Lung (tissue), 12 donors: ENCODE measurements around the gene SLC6A9. TPM values are rescaled to one million over a fixed set of nuclear protein-coding genes. Genes with fewer than 3 reads are reported as not detected.

Experiments
- ATAC-seq: fragments of 200-7000 bp; cut with Tn5 transposase; one replicate; pipeline ENCODE4 v1.9.1; 2020; ENCODE audit warnings: moderate number of reproducible peaks; ENCODE audit not compliant: insufficient read depth, low FRiP score
- DNase-seq, 3 donors: peaks; one replicate each; pipeline ENCODE4 v3.0.0-alpha.2; 2013 to 2017
- H3K27ac ChIP-seq, 2 donors: one replicate each; pipeline ENCODE4 v1.5.1; 2013; ENCODE audit warnings: mild to moderate bottlenecking in 2 of 2, moderate library complexity in 2 of 2, control low read depth in 1 of 2, inconsistent platforms in 1 of 2, low read depth in 1 of 2, low read length in 1 of 2
- H3K27me3 ChIP-seq, 3 donors: one replicate each; pipeline ENCODE4 v1.5.1; 2013; ENCODE audit warnings: low read length in 2 of 3; ENCODE audit not compliant: control insufficient read depth in 3 of 3, insufficient read depth in 3 of 3
- H3K36me3 ChIP-seq, 4 donors: one replicate each; pipeline ENCODE4 v1.5.1; 2013; ENCODE audit warnings: low read length in 4 of 4, mild to moderate bottlenecking in 1 of 4, moderate library complexity in 1 of 4; ENCODE audit not compliant: control insufficient read depth in 4 of 4, insufficient read depth in 4 of 4
- H3K4me1 ChIP-seq, 5 donors: one replicate each; pipeline ENCODE4 v1.5.1; 2013; ENCODE audit warnings: low read length in 5 of 5, mild to moderate bottlenecking in 2 of 5, moderate library complexity in 1 of 5; ENCODE audit not compliant: control insufficient read depth in 5 of 5, insufficient read depth in 5 of 5
- H3K4me3 ChIP-seq: one replicate; pipeline ENCODE4 v1.5.1; 2013; ENCODE audit warnings: mild to moderate bottlenecking, control low read depth, moderate library complexity
- H3K9ac ChIP-seq, 2 donors: one replicate each; pipeline ENCODE4 v1.5.1; 2013; ENCODE audit warnings: low read length in 2 of 2, control low read depth in 1 of 2; ENCODE audit not compliant: insufficient read depth in 1 of 2
- H3K9me3 ChIP-seq, 4 donors: one replicate each; pipeline ENCODE4 v1.5.1; 2013; ENCODE audit warnings: low read length in 3 of 4, mild to moderate bottlenecking in 1 of 4, moderate library complexity in 1 of 4; ENCODE audit not compliant: control insufficient read depth in 4 of 4, insufficient read depth in 3 of 4
- WGBS, 2 donors: extraction: QIAGEN DNeasy Blood & Tissue Kit; methylation state at CpG; one replicate each; pipeline ENCODE4 v1.1.7; 2013; 5-methylcytosine and 5-hydroxymethylcytosine counted together
- polyA plus RNA-seq, 2 donors: library from polyadenylated mRNA; stranded (reverse); fragments of 200-250 nt; gene quantifications; one replicate each; pipeline ENCODE4 v1.2.1, GENCODE V29; 2013
- total RNA-seq, 2 donors: library from RNA; depleted of rRNA in 1 of 2; stranded (reverse); fragments of >200 nt in 1 of 2; gene quantifications; one replicate each; pipeline ENCODE4 v1.2.1, GENCODE V29; 2014 to 2021
- TF ChIP-seq, protein P1 (sequence below): IDR thresholded peaks from 2 replicates; pipeline ENCODE4 v1.5.1; 2012; ENCODE audit warnings: mild to moderate bottlenecking; ENCODE audit errors: control extremely low read depth, extremely low read depth
- donor health status: control.
- donor health status: control.
- donor health status: Bipolar disorder and iron deficiency.
- donor health status: healthy.
- donor health status: DM: yes; HTN: yes; CAD: no.

SLC6A9 gene
- total and polyA plus RNA-seq, 4 donors: 8.7 to 29.9 (median 9.4) TPM

DNA sequence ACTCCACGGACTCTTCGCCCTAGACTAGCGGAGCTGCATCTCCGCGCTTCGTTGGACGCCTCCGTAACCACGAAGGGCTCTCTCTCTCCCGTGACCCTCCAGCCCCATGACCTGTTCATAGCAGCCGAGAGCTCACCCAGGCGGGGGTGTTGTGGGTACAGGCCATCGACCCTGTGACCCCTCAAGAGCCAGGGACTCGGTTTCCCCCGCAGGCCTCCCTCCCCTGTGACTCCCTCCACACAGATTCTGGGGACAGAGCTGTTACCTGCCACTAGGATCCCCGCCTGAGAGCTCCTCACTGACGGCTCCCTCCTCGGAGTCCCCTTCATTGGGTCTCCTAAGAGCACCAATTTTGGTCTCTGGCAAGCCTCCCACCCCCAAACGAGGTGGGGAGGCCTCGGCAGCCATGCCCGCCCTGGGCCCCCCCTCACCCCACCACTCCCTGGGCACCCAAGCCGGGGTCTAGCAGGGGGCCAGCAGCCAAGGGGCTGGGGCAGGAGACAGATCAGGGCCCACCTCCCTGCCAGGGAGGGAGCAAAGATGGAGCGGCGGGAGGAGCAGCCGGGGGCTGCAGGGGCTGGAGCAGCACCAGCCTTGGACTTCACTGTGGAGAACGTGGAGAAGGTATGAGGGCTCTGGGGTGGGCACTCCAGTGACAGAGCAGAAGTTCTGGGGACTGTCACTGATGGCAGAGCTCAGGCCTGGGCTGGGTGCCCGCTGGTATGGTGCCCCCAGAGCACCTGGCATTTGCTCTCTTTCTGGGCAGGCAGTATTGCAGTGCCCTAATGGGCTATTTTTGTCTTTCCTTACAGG, 84.0 kb downstream of the SLC6A9 start:
- peaks cover 3 to 20% (median 13%) of the 10 kb centered on the region in 5 donors for H3K4me1 ChIP-seq
- no peaks in the 10 kb centered on the region for H3K27me3 ChIP-seq
- peak overlapping the region; percentile 71 for H3K4me3 ChIP-seq
- TF ChIP-seq, protein P1, sequence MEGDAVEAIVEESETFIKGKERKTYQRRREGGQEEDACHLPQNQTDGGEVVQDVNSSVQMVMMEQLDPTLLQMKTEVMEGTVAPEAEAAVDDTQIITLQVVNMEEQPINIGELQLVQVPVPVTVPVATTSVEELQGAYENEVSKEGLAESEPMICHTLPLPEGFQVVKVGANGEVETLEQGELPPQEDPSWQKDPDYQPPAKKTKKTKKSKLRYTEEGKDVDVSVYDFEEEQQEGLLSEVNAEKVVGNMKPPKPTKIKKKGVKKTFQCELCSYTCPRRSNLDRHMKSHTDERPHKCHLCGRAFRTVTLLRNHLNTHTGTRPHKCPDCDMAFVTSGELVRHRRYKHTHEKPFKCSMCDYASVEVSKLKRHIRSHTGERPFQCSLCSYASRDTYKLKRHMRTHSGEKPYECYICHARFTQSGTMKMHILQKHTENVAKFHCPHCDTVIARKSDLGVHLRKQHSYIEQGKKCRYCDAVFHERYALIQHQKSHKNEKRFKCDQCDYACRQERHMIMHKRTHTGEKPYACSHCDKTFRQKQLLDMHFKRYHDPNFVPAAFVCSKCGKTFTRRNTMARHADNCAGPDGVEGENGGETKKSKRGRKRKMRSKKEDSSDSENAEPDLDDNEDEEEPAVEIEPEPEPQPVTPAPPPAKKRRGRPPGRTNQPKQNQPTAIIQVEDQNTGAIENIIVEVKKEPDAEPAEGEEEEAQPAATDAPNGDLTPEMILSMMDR: no peak
- H3K36me3 ChIP-seq: peaks cover 0 to 10% (median 0%) of the 10 kb centered on the region in 4 donors
- DNase-seq (no peak), ATAC-seq (peak; percentile 5)
- peak overlapping the region; percentile 39 to 74 for H3K9ac ChIP-seq
- no peaks in the 10 kb centered on the region for H3K9me3 ChIP-seq
- peak overlapping the region; percentile 97 to 99 for H3K27ac ChIP-seq
- 7 to 11% methylated on average over 26 to 27 of the region's 27 CpGs for WGBS, 2 donors

Other genes with a start within 250 kb of the SLC6A9 start
- gene ARTN, start 97.7 kb downstream of the SLC6A9 start, total RNA-seq: 1 to 10 TPM in 1 of 2 donors, under 1 TPM in 1; 0.23 to 2.7 TPM
- gene ARTN, start 97.7 kb downstream of the SLC6A9 start, polyA plus RNA-seq: 1 to 10 TPM in 1 of 2 donors, under 1 TPM in 1; 0.95 to 1.4 TPM
- 10 to 100 TPM in 1 of 2 donors, 1 to 10 TPM in 1; 7.3 to 35.4 TPM for gene IPO13, start 84.5 kb downstream of the SLC6A9 start, total RNA-seq
- gene IPO13, start 84.5 kb downstream of the SLC6A9 start, polyA plus RNA-seq: 10 to 100 TPM; 16.6 to 18.1 TPM
- 10 to 100 TPM; 17.1 to 25.5 TPM for gene DPH2, start 61.5 kb downstream of the SLC6A9 start, total RNA-seq
- 10 to 100 TPM; 11.6 to 28.5 TPM for gene DPH2, start 61.5 kb downstream of the SLC6A9 start, polyA plus RNA-seq
- 100 to 1,000 TPM in 1 of 2 donors, 10 to 100 TPM in 1; 71.2 to 192 TPM for gene ATP6V0B, start 56.5 kb downstream of the SLC6A9 start, total RNA-seq
- gene ATP6V0B, start 56.5 kb downstream of the SLC6A9 start, polyA plus RNA-seq: 100 to 1,000 TPM; 373 to 484 TPM
- gene B4GALT2, start 52.3 kb downstream of the SLC6A9 start, total RNA-seq: 10 to 100 TPM; 13.6 to 40.9 TPM
- gene B4GALT2, start 52.3 kb downstream of the SLC6A9 start, polyA plus RNA-seq: 10 to 100 TPM; 28.9 to 32.2 TPM
- 10 to 100 TPM in 1 of 2 donors, 1 to 10 TPM in 1; 9.9 to 20.1 TPM for gene CCDC24, start 39.9 kb downstream of the SLC6A9 start, total RNA-seq
- 10 to 100 TPM; 11.2 to 15.3 TPM for gene CCDC24, start 39.9 kb downstream of the SLC6A9 start, polyA plus RNA-seq
- gene KLF17, start 87.4 kb upstream of the SLC6A9 start, total RNA-seq: under 1 TPM in 1 of 2 donors, not detected in 1; 0.28 TPM
- under 1 TPM; 0.14 to 0.21 TPM for gene KLF17, start 87.4 kb upstream of the SLC6A9 start, polyA plus RNA-seq
- not detected for gene KLF18, start 110.2 kb upstream of the SLC6A9 start, total RNA-seq
- not detected for gene KLF18, start 110.2 kb upstream of the SLC6A9 start, polyA plus RNA-seq
- gene DMAP1, start 182.0 kb upstream of the SLC6A9 start, total RNA-seq: 10 to 100 TPM; 36.6 to 41.1 TPM
- gene DMAP1, start 182.0 kb upstream of the SLC6A9 start, polyA plus RNA-seq: 10 to 100 TPM; 26.5 to 33.6 TPM